NT2/D1 (cell line): ENCODE results near the gene LYRM4.

Experiments used
- YY1 ChIP-seq: IDR thresholded peaks from 2 replicates; pipeline ENCODE4 v1.6.1; 2011; ENCODE audit not compliant: insufficient read length, insufficient read depth
- ZNF274 ChIP-seq: IDR thresholded peaks from 2 replicates; pipeline ENCODE4 v1.6.1; 2011; ENCODE audit warnings: mild to moderate bottlenecking, low read depth, low read length

- TF ChIP-seq YY1 (no peak), ZNF274 (no peak)
Observed at GRCh38 chr6:5085648-5086293, 175.0 kb downstream of the LYRM4 start.
